Measurements from ENCODE around the gene GNS.
A peak's percentile ranks its signal among the peaks of the same experiment; 100 is the strongest.

Gene GNS

GRCh38 chr12:64759035-64759894 lies at the start of gene GNS:
TSS of gene GNS (minus strand) at chr12:64759406. CDS start at chr12:64759276, 130 bp downstream.
- peak; percentile 97 for DNase-seq (ENCODE audit: low spot score)

- no peak for DNase-seq (ENCODE audit: low spot score)
Observed at GRCh38 chr12:64808110-64808509, 48.9 kb upstream of the GNS start.

GRCh38 chr12:64806593-64807460 lies 47.6 kb upstream of the GNS start:
- no peak for DNase-seq (ENCODE audit: low spot score)

- no peak for DNase-seq (ENCODE audit: low spot score)
Observed at GRCh38 chr12:64806173-64806572, 47.0 kb upstream of the GNS start.

DNA sequence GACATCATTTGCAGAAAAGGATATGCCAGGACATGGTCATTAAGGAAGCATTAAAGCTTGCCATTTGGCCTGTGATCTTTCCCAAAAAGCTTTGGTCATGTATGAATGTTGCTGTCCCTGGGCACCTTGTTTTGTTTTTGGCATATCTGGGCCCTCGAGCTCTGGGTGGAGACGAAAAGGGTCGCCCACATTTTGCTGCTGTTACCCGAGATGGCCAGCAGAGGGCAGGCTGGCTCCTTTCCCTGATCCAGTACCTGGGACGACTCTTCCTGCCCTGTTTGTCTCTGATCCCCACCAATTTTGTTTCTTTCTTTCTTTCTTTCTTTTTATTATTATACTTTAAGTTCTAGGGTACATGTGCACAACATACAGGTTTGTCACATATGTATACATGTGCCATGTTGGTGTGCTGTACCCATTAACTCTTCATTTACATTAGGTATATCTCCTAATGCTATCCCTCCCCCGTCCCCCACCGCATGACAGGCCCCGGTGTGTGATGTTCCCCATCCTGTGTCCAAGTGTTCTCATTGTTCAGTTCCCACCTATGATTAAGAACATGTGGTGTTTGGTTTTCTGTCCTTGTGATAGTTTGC lies 43.1 kb upstream of the GNS start:
- peak; percentile 71 for DNase-seq (ENCODE audit: low spot score)

DNA sequence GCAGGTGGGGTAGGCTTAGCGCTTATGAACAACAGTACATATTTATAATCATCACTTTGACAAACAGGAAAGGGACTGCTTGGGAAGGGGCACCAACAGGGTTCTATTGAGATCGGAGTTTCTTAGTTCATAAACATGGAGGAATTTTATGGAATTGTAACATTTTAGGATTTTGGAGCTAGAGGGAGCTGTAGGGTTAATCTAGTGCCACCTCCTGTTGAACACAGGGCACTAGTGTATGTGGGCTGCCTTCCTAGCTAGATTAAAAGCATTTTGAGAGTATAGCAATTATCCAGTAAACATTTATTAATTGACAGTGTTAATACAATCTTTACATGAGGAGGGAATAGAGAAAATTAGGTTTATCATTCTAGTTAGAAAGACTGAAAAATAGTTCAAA lies 42.2 kb upstream of the GNS start:
- no peak for DNase-seq (ENCODE audit: low spot score)

DNA sequence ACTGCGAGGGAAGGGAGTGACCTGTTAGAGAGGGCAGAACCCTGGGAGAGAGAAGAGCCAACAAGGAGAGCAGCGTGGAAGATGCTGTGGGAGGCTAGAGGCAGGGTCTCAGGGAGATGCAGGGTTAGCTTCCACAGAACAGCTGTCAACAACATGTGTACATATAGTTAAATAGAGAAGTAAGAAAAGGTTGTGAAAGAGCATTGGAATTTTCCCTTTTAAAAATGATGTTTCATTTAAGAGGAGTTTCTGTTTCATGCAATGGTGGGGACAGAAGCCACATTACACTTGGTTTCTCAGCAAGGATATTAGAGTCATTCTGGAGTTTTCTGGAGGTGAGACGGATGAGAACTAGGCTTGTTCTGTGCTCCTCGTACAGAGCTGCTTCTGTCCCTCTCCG lies 41.4 kb upstream of the GNS start:
- no peak for DNase-seq (ENCODE audit: low spot score)

DNA sequence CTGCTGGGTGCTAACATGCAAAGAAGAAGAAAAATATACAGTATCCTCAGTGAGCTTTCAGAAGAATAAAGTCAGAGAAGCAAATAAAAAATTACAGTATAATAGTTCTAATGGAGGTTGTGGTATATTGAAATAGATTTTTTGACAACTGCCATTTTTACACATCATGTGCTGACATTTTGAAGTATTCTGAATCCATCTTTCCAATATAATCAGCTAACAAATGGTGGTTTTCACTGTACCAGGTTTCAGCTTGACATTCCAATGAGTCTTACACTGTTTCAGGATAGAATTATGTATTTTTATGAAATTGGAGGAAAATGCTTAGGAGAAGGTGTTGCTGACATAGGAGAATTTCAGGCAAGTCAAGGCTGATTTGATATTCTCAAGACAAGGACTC lies 39.0 kb upstream of the GNS start:
- no peak for DNase-seq (ENCODE audit: low spot score)

DNA sequence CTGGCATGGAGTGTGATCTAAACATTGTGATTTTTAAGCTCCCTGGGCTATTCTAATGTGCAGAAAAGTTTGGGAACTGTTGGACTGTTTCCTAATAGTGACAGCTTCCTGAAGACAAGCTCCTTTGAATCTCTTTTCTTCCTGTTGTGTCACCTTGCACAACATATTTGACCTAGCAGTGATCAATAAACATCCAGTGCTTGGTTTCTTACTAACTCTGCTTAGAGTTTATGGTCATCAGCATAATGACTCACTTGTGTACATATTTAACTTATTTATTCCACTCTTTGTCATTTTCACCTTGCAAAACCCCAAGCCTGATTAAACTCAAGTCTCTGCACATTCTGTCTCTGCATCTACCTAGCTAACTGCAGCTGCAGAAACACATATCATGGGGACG lies 38.0 kb upstream of the GNS start:
- no peak for DNase-seq (ENCODE audit: low spot score)

DNA sequence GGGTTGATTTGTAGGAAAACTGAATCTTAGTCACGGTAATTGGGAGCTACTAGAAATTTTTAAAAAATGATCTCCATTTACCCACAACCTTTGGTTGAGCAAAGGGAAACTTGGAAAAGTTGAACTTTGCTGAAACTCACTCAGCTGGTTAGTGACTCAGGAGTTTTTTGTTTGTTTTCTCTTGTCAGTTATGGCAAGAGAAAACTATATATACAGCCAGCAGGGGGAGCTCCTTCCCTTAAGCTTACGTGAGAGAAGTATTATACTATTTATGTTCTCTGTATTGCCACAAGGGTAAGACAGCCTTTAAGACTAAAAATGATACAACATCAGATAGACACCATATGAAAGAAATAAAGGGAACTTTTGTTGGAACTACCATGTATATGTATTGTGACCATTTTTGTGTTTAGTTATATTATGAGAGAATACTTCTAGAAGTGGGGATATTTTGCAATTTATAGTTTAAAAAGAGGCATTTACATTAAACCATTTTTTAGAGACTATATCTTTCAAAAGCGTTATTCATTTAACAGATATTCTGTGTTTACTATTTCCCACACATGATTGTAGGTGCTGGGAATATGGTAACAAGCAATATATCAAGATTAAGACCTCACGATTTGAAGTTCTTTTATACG lies 37.1 kb upstream of the GNS start:
- DNase-seq (ENCODE audit: low spot score): peak; percentile 91

GRCh38 chr12:64794305-64794704 lies 35.1 kb upstream of the GNS start:
- no peak for DNase-seq (ENCODE audit: low spot score)

DNA sequence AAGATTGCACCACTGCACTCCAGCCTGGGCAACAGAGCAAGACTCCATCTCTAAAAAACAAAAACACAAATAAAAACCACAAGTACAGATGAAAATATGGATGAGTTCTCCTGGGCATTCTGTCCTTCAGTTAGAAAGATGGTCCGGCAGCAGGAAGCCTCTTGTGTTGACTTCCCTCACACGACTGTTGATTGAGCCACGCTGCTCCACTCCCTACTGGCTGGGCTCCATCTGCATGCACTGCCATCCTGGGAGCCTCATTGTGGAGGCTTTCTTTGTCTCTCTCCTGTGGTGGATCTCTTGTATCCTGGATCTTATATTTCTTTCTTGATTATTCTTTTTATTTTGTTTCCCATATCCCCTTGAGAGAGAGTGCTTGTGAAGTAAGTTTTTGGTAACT lies 34.4 kb upstream of the GNS start:
- DNase-seq (ENCODE audit: low spot score): no peak

DNA sequence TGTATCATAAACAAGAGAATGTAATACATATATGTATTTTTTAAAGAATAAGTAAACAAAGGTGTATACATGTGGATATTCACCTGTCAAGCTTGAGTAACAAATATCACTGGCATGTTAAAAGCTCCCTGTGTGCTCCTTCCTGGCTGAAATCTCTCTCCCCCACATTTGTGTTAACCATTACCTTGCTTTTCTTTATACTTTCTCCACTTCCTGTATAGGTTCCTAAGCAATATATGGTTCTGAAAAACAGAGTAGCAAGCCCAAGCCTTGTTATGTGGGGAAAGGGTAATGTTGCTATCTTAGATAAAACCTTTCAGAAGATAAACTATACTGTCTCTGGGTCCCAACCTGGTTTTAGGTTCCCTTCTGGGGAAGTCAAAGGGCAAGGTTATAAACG lies 32.9 kb upstream of the GNS start:
- DNase-seq (ENCODE audit: low spot score): no peak

GRCh38 chr12:64791036-64791435 lies 31.8 kb upstream of the GNS start:
- no peak for DNase-seq (ENCODE audit: low spot score)

- DNase-seq (ENCODE audit: low spot score): no peak
Observed at GRCh38 chr12:64790166-64790565, 31.0 kb upstream of the GNS start.

- DNase-seq (ENCODE audit: low spot score): no peak
Observed at GRCh38 chr12:64785838-64786237, 26.6 kb upstream of the GNS start.

DNA sequence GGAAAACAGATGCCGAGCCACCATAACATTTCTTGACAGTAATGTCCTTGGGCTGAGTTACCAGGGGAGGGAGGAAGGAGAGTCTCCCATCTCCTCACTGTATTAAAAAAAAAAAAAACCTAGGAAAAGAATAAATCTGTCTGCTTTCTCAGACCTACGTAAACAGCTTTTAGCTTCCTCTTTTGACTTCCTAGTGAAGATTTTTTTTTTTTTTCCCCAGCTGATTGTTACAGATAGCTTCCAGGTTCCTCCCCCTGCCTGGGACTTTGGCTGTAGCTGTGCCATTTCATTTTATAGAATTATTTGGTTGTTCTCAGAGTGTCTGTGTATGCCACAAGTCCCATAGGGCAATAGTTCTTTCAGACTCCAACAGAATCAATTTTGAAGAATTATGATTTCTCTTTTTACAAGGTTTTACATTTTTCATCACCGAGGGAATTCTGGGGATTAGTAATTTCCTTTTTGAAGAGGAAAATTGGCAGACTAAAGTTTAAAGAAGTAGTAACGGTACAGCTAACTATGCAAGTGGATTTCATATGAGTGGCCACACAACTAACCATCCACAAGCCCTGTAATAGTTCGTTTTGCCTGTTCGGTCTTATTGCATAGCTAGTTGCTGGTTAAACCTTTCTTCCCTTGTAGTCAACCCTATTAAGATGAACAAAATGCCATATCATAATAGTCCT lies 23.1 kb upstream of the GNS start:
- DNase-seq (ENCODE audit: low spot score): no peak

DNA sequence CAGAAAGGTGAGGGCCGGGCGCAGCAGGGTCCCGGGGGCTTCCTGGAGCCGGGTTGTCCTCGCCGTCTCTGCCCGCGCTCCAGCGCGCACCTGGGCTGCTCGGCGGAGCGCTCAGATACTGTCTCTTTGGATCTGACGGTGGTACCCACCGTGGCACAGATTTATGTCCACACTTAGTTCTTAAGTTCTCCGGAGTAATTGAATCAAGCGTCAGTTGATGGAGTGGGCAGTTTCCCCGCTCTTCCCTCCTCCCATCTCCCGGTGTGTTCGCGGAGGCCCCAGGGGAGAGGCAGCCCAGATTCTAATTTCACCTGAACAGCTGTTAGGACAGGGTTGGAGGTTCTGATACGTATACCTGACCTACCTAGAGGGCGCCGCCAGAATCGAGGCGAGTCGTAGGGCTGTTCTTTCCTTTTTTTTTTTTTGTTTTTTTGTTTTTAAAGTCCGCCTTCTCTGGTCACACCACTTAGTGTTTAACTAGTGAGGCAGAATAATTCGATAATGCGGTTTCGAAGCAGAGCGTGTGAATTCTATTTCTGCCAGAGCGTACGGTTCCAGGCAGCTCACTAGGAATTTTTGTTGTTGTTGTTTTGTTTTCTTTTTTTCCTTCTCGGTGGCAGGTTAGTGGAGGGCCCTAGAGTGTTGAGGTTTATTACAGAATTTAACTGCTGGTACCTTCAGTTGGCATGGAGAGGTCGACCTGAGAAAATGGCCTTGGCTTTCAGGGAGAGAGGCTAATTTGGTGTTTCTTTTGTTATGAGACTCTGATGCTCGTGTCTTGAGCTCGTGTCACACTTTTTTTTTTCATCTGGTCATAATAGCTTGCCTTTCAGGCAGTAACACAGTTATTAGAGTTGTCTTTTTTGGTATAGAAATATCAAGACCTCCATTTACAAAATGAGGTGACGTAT lies 22.3 kb upstream of the GNS start:
- no peak for DNase-seq (ENCODE audit: low spot score)

GRCh38 chr12:64780531-64781279 lies 21.5 kb upstream of the GNS start:
- no peak for DNase-seq (ENCODE audit: low spot score)

- no peak for DNase-seq (ENCODE audit: low spot score)
Observed at GRCh38 chr12:64780132-64780530, 20.9 kb upstream of the GNS start.

All from hematopoietic multipotent progenitor cell treated with erythropoietin and hydrocortisone succinate and interleukin-3 and kit ligand, for 17 days (in vitro differentiated cells).